ENCODE measurements around the gene CASK.

DNA sequence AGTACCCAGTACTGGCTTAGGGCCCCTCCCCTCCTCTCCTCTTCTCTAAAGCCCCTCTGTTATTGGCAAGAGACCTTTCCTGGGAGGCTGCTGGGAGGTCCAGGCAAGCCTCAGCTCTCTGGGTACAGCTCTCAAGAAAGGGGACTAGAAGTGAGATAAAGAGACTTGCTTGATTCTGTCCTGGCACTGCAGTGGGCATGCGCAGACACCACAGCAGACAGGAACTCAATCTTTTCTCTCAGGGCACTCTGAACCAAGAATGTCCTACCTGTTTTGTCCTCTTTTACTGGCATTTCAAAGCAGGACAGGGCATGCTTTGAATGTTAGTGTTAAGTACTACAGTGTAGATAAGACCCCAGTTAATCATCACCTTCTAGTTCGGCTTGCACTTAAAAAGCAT is 401.3 kb downstream of the CASK start:
- no peak for TF ChIP-seq CHD2 (IDR thresholded peaks at IDR 0.05; ENCODE audit: low read depth, low read length)
- TF ChIP-seq, protein P1, sequence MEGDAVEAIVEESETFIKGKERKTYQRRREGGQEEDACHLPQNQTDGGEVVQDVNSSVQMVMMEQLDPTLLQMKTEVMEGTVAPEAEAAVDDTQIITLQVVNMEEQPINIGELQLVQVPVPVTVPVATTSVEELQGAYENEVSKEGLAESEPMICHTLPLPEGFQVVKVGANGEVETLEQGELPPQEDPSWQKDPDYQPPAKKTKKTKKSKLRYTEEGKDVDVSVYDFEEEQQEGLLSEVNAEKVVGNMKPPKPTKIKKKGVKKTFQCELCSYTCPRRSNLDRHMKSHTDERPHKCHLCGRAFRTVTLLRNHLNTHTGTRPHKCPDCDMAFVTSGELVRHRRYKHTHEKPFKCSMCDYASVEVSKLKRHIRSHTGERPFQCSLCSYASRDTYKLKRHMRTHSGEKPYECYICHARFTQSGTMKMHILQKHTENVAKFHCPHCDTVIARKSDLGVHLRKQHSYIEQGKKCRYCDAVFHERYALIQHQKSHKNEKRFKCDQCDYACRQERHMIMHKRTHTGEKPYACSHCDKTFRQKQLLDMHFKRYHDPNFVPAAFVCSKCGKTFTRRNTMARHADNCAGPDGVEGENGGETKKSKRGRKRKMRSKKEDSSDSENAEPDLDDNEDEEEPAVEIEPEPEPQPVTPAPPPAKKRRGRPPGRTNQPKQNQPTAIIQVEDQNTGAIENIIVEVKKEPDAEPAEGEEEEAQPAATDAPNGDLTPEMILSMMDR (CRISPR knock-in tag; IDR thresholded peaks at IDR 0.05), result no peak

Data from HepG2 (cell line).